ENCODE measurements around the gene NMT1. TPM values are rescaled to one million over a fixed set of nuclear protein-coding genes. Genes with fewer than 3 reads are reported as not detected.
A peak's percentile ranks its signal among the peaks of the same experiment; 100 is the strongest.
"Not testable (repeated sequence)": the region's sequence is repeated elsewhere in the genome, so short reads cannot be mapped to it uniquely, and the experiment has no call there.

NMT1 gene
- total RNA-seq, 1 donor from 2014 or later = 91.4 TPM

GRCh38 chr17:45050481-45051059, 10.5 kb upstream of the NMT1 start:
- no peaks in the 10 kb centered on the region for H3K9me3 Mint-ChIP-seq (ENCODE audit: low read depth)
- no peaks in the 10 kb centered on the region for H3K36me3 Mint-ChIP-seq (ENCODE audit: low read depth)
- no peak for TF ChIP-seq CTCF (IDR thresholded peaks at IDR 0.05)
- peaks cover 24% of the 10 kb centered on the region for H3K4me1 Mint-ChIP-seq (ENCODE audit: low read depth)
- no peaks in the 10 kb centered on the region for H3K27me3 Mint-ChIP-seq (ENCODE audit: low read depth)
- no peak for DNase-seq (ENCODE audit: low spot score)
- peak overlapping the region; percentile 96 for H3K27ac Mint-ChIP-seq (ENCODE audit: unreplicated experiment)
- H3K4me3 Mint-ChIP-seq (ENCODE audit: unreplicated experiment) = peak overlapping the region; percentile 90

DNA sequence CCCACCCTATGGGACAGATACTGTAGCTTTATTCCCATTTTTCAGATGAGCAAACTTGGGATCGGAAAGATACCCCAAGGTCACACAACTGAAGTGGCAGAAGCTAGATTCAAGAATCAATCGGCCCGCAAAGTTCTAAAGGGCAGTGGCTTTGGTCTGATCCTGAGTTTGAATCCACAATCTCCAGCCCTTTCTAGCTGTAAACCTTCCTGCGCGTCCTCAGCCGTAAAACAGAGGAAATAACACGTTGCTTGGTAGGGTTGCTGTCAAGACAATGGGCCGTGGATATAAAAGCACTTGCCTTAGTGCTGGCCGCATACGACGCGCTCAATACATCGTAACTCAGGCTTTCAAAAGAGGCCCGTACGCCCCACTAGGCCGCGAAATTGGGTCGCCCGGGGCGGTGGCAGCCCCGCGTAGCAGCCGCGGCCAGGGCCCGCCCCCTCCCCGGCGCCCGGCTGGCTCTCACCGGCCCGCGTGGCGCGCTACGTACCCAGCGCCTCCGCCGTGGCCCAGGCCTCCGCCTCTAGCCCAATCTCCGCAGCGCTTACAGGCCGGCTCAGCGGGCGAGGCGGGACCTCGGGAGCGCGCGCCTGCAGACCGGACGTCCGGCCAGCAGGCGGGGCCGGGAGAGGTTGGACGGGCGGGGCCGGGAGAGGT, 9.9 kb upstream of the NMT1 start, which contains the start of gene DCAKD:
Gene DCAKD, minus strand, starts transcription at position 573 of the 660 bp plus-strand sequence. CDS start 16,747 bp downstream, outside the sequence.
- Mint-ChIP-seq H3K4me3 (ENCODE audit: unreplicated experiment) (peak within 1 kb of the TSS; percentile 90), H3K27ac (ENCODE audit: unreplicated experiment) (peak within 1 kb of the TSS; percentile 96), H3K4me1 (ENCODE audit: low read depth) (peaks cover 24% of the 10 kb centered on the region), H3K27me3 (ENCODE audit: low read depth) (no peaks in the 10 kb centered on the region), H3K9me3 (ENCODE audit: low read depth) (no peaks in the 10 kb centered on the region), H3K36me3 (ENCODE audit: low read depth) (no peaks in the 10 kb centered on the region)
- TF ChIP-seq CTCF (IDR thresholded peaks at IDR 0.05) = no peak
- DNase-seq (ENCODE audit: low spot score) = peak; percentile 98

- DNase-seq (ENCODE audit: low spot score); H3K27ac Mint-ChIP-seq (ENCODE audit: unreplicated experiment); H3K27me3 Mint-ChIP-seq (ENCODE audit: low read depth); H3K9me3 Mint-ChIP-seq (ENCODE audit: low read depth); H3K36me3 Mint-ChIP-seq (ENCODE audit: low read depth): not testable (repeated sequence)
- Mint-ChIP-seq H3K4me1 (ENCODE audit: low read depth) (peaks cover 24% of the 10 kb centered on the region), H3K4me3 (ENCODE audit: unreplicated experiment) (peak overlapping the region; percentile 64)
Observed at GRCh38 chr17:45051720-45052051, 9.4 kb upstream of the NMT1 start.

- H3K4me1 Mint-ChIP-seq (ENCODE audit: low read depth) = peaks cover 22% of the 10 kb centered on the region
- H3K9me3 Mint-ChIP-seq (ENCODE audit: low read depth) = no peaks in the 10 kb centered on the region
- TF ChIP-seq CTCF (IDR thresholded peaks at IDR 0.05) = no peak
- H3K36me3 Mint-ChIP-seq (ENCODE audit: low read depth) = no peaks in the 10 kb centered on the region
- peak overlapping the region; percentile 64 for H3K4me3 Mint-ChIP-seq (ENCODE audit: unreplicated experiment)
- peak overlapping the region; percentile 78 for H3K27ac Mint-ChIP-seq (ENCODE audit: unreplicated experiment)
- peak; percentile 52 for DNase-seq (ENCODE audit: low spot score)
- H3K27me3 Mint-ChIP-seq (ENCODE audit: low read depth) = no peaks in the 10 kb centered on the region
Observed at GRCh38 chr17:45052052-45052772, 8.9 kb upstream of the NMT1 start.

GRCh38 chr17:45060382-45060796, 728 bp upstream of the NMT1 start:
- Mint-ChIP-seq H3K27me3 (ENCODE audit: low read depth) (no peaks in the 10 kb centered on the region), H3K27ac (ENCODE audit: unreplicated experiment) (peak overlapping the region; percentile 100), H3K4me1 (ENCODE audit: low read depth) (peaks cover 50% of the 10 kb centered on the region), H3K36me3 (ENCODE audit: low read depth) (peaks cover 2% of the 10 kb centered on the region), H3K9me3 (ENCODE audit: low read depth) (no peaks in the 10 kb centered on the region), H3K4me3 (ENCODE audit: unreplicated experiment) (peak overlapping the region; percentile 98)
- DNase-seq (ENCODE audit: low spot score) = no peak
- TF ChIP-seq CTCF (IDR thresholded peaks at IDR 0.05) = no peak
